Right lobe of liver (tissue), 4 donors: ENCODE results near the gene PPP6R1.

ENCODE experiments used
- CTCF ChIP-seq, 4 donors: fragments of 200-600 bp in 3 of 4; fragments of 450-650 bp in 1 of 4; IDR thresholded peaks; one replicate each; pipeline versions ENCODE4 v1.5.1 to v1.8.0; 2016 to 2022; ENCODE audit warnings: antibody characterized with exemption in 4 of 4, mild to moderate bottlenecking in 2 of 4
- POLR2A ChIP-seq: fragments of 450-650 bp; IDR thresholded peaks from one replicate; pipeline ENCODE4 v1.6.1; 2017; ENCODE audit warnings: antibody characterized with exemption, mild to moderate bottlenecking
- donor health status: DM: no; HTN: no; CAD: no.
- donor health status: DM: no; HTN: no; CAD: no.
- donor health status: DM: no; HTN: yes; CAD: no.

- TF ChIP-seq CTCF (IDR thresholded peaks at IDR 0.05) (no peak), POLR2A (no peak)
These were observed 1.1 kb downstream of the PPP6R1 start for GRCh38 chr19:55257461-55258420.
